HG03342 (cell line): ENCODE results near the gene XPNPEP1.
"Not testable (repeated sequence)": the region's sequence is repeated elsewhere in the genome, so short reads cannot be mapped to it uniquely, and the experiment has no call there.

ENCODE experiments used
- ATAC-seq: cut with Tn5 transposase; IDR thresholded peaks from one replicate; pipeline ENCODE4 v1.9.1; 2021; ENCODE audit warnings: mild to moderate bottlenecking, moderate library complexity; ENCODE audit not compliant: unreplicated experiment

Gene XPNPEP1

GRCh38 chr10:109924967-109925620 is 1.8 kb upstream of the XPNPEP1 start:
- no peak for ATAC-seq

DNA sequence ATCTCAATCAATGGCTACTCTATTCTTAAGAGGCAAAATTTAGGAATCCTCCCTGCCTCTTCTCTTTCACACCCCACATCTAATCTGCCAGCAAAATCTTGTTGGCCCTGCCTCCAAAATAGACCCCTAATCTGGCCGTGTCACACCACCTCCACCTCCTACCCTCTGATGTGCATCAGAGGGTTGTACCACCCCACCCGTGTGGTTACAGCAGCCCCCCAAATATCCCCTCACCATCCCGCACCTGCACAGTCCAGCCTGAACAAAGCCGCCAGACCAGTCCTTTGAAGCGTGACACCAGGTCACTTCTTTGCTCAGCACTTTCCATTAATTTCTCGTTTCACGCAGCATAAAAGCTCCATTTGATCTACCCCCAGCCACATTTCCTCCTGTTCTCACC is 776 bp upstream of the XPNPEP1 start:
- no peak for ATAC-seq

DNA sequence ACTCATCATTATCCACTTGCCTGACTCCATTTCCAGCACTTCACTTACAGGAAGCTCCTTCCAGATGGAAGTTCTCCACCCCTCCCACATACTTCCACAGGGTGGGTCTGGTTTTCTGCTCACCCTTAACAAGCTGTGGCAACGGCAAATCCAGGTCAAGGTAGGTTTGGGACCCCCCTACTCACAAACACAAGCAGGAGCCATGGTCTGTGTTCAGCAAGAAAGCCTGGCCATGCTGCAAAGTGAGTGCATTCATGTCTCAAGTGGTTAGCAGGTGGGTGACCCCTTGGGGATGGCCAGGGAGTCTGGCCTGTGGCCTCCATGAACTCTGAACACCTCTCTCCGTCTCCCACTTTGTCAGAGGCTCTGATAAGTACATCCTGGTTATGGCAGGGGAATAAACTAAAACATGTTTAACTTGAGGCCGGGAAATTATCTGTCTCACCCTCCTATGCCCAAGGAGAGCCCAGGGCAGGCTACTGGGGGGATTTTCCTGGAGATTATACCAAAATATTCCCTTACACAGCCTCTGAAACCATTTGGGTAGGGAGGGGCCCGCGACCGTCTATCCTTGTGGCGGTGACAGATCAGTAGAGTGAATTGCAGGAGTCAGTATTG is 844 bp downstream of the XPNPEP1 start:
- no peak for ATAC-seq

GRCh38 chr10:109920016-109920415 is 3.3 kb downstream of the XPNPEP1 start:
- ATAC-seq, result no peak

DNA sequence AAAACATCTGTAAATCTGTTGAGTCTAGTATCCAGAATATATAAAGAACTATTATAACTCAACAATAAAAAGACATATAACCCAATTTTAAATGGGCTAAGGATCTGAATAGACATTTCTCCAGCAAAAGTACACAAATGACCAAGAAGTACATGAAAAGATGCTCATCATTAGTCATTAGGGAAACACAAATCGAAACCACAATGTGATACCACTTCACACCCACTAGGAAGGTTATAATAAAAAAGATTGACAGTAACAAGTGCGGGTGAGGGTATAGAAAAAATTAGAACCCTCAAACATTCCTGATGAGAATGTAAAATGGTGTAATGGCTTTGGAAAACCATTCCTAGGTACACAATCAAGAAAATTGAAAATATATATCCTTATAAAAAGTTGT is 4.1 kb downstream of the XPNPEP1 start:
- no peak for ATAC-seq

DNA sequence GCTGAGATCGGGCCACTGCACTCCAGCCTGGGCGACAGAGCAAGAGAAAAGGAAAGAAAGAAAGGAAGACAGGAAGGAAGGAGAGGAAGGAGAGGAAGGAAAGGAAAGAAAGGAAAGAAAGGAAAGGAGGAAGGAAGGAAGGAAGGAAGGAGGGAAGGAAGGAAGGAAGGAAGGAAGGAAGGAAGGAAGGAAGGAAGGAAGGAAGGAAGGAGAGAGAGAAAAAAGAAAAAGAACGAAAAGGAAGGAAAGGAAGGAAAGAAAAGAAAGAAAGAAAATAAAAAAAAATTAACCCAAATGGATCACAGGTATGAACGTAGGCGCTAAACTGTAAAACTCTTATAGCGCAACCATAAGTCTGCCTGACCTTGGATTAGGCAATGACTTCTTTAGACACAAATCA is 4.6 kb downstream of the XPNPEP1 start:
- not testable (repeated sequence) for ATAC-seq

DNA sequence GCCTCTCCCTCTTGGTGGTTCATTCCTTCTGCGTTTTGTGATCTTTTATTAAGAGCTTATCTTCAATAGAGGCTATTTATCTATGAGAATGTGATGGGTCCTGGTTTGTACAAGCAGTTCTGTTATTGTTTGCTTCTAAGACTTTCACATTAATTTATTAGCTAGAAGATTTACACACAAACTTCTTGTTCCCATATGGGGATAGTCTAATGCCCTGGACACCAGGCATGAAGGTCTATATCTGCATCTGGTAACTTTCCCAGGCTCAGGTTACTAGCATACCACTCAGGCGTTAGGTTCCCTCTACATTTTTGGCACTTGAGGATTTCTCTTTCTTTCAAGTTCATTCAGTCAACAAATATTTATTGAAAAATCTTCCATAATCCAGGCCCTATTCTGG is 7.7 kb downstream of the XPNPEP1 start:
- no peak for ATAC-seq

GRCh38 chr10:109914966-109915365 is 8.3 kb downstream of the XPNPEP1 start:
- peak; percentile 29 for ATAC-seq

GRCh38 chr10:109913306-109913892 is 9.9 kb downstream of the XPNPEP1 start:
- ATAC-seq, result no peak

- ATAC-seq, result peak; percentile 87
Measured at GRCh38 chr10:109912335-109913281, 10.7 kb downstream of the XPNPEP1 start.

DNA sequence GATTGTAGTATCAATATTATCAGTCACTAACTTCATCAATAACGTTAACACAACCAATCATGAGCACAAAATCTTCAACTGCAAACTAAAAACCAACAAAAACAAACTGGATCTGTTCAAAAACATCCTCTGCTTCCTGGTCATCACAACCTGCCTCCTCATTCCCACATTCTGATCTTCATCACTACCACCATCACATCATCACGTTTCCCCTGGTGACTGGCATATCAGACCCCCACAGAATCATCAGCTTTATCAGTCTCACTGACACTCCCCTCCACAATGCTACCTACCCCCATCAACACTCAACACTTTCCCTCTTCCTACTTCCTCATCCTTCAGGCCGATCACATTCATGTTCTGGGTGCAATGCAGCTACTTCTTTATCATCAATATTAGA is 11.4 kb downstream of the XPNPEP1 start:
- no peak for ATAC-seq

- ATAC-seq, result no peak
Measured at GRCh38 chr10:109906316-109906715, 17.0 kb downstream of the XPNPEP1 start.

DNA sequence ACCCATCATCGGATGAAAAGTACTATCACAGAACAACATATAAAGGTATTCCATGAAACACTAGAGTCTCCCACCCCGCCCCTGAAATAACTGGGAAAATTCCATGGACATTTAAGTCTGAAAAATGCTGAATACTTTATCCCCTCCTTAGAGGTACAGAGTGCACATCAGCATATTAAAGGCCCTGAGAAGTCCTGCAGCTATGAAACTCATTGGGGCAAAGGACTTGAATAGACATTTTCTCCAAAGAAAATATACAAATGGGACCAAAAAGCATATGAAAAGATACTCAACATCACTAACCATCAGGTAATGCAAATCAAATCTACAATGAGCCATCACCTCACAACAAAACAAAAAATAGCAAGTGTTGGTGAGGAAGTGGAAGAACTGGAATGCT is 18.9 kb downstream of the XPNPEP1 start:
- no peak for ATAC-seq

DNA sequence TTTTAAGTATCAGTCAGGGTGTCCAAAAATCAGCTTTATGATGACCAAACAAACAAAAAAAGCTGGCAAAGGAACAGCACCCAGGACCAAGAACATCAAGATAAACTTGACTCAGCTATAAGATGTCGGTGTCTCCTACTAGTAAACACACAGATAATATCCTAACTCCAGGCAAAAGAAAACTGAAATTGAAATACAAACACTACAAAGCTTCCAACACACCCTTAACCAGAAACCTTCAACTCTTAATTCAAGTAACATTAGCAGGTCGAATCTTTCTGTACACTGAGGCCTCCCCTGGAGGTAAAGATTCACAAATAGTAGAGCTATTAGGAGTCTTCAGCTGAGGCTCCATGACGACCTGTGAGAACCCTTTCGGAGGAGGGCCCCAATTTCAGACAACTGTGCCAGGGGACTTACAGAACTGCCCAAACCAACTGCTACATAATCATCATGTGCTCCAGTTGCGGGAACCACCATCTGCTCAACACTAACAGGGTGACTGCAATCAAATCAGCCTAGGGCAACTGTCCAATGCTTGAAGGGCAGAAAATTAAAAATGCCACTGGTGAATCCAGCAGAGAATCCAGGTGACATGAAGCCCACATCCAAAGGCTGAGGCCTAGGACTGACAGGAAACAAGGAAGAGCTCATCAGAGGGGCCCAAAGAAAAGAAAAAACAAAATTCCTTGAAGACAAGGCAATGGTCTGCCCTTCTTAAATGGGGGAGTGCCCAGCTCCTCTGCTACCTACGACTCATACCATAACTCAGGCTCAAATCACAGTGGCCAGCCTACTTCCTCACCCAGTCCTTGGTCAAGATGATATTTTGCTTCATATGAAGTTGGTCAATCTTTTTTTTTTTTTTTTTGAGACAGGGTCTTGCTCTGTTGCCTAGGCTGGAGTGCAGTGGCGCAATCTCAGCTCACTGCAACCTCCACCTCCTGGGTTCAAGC is 20.0 kb downstream of the XPNPEP1 start:
- peak; percentile 66 for ATAC-seq

GRCh38 chr10:109899356-109900331 is 23.7 kb downstream of the XPNPEP1 start:
- ATAC-seq, result no peak

DNA sequence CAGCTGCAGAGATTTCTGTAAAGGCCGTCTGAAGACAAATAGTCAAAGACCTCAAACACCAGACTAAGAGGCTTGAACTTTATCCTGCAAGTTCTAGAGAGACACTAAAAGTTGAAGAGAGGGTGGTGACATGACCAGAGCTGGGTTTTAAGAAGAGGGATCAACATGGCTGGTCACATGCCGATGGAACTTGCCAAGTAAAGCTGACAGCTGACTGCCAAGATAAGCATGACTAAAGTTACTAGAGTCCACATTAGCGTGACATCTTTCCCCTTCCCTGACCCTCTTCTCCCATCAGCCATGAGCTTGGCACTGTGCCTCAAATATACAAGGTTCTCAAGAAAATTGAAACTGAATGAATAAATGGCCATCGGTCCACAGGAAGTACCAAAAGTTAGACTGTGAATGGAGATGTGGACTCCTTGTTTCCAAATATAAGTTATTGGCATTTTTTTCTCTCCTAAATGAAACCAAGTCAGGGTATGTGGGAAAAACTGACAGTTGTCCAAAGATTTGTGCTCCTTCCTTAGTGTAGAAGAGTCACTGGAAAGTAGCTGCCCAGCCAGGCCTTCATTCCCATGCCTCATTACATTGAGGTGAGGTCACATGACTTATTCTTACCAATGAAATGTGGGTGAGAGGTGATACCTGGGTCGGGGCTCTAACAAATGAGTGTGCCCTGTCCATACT is 24.5 kb downstream of the XPNPEP1 start:
- no peak for ATAC-seq

GRCh38 chr10:109898007-109898406 is 25.3 kb downstream of the XPNPEP1 start:
- no peak for ATAC-seq

- ATAC-seq, result no peak
Measured at GRCh38 chr10:109895848-109896247, 27.5 kb downstream of the XPNPEP1 start.
